Neural progenitor cell (in vitro differentiated cells): Measurements from ENCODE around the gene SV2B.

Source experiments
- CTCF ChIP-seq: fragments of 200-600 bp; sonication (generic); IDR thresholded peaks from 2 replicates; pipeline ENCODE4 v1.5.1; 2017; ENCODE audit warnings: antibody characterized with exemption, mild to moderate bottlenecking
- EZH2 ChIP-seq: fragments of 200-600 bp; sonication (generic); IDR thresholded peaks from 2 replicates; pipeline ENCODE4 v1.6.1; 2017; ENCODE audit warnings: antibody characterized with exemption, mild to moderate bottlenecking, moderate library complexity
- EZH2phosphoT487 ChIP-seq: fragments of 200-600 bp; sonication (generic); IDR thresholded peaks from 2 replicates; pipeline ENCODE4 v1.6.1; 2017; ENCODE audit warnings: antibody characterized with exemption

- no peak for TF ChIP-seq CTCF
- TF ChIP-seq EZH2phosphoT487 = no peak
- TF ChIP-seq EZH2 = no peak
Observed at GRCh38 chr15:91203619-91204203, 103.7 kb downstream of the SV2B start.
